ENCODE data around the gene PODXL2.

DNA sequence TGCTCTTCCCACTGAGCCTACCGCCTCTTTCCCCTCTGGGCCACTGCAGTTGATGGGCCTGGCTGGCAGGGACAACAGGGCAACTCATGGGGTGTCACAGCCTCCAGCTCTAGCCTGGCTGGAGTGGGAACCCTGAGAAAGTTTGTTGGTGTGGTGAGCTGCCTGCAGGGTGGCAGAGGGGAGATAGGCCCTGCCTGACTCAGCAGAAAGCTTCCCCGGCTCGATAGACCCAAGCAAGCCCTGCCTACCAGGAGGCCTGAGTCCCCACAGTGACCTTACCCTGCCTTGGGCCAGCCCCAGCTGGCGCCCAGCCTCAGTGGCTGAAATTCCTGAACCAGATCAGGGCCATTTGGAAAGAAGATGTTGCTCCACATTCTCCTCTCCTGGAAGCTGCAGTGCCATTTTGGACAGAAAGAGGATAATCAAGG, 73.2 kb downstream of the PODXL2 start:
- TF ChIP-seq POLR2AphosphoS5 (IDR thresholded peaks at IDR 0.05; ENCODE audit: low read depth, low read length) (no peak), POLR2A (IDR thresholded peaks at IDR 0.05; ENCODE audit: borderline replicate concordance, extremely low read depth, insufficient read depth, insufficient read length) (no peak), YY1 (IDR thresholded peaks at IDR 0.05; ENCODE audit: extremely low read depth, insufficient replicate concordance, low read depth, low read length) (no peak), SP1 (IDR thresholded peaks at IDR 0.05; ENCODE audit: low read depth) (no peak), SRF (IDR thresholded peaks at IDR 0.05; ENCODE audit: low read depth) (no peak), EZH2 (IDR thresholded peaks at IDR 0.05) (no peak), EZH2phosphoT487 (IDR thresholded peaks at IDR 0.05; ENCODE audit: borderline replicate concordance) (no peak), SIN3A (IDR thresholded peaks at IDR 0.05; ENCODE audit: low read depth) (no peak), CBX3 (IDR thresholded peaks at IDR 0.05; ENCODE audit: low read depth) (no peak), RAD21 (IDR thresholded peaks at IDR 0.05; ENCODE audit: low read depth) (no peak)
- TF ChIP-seq, protein P1, sequence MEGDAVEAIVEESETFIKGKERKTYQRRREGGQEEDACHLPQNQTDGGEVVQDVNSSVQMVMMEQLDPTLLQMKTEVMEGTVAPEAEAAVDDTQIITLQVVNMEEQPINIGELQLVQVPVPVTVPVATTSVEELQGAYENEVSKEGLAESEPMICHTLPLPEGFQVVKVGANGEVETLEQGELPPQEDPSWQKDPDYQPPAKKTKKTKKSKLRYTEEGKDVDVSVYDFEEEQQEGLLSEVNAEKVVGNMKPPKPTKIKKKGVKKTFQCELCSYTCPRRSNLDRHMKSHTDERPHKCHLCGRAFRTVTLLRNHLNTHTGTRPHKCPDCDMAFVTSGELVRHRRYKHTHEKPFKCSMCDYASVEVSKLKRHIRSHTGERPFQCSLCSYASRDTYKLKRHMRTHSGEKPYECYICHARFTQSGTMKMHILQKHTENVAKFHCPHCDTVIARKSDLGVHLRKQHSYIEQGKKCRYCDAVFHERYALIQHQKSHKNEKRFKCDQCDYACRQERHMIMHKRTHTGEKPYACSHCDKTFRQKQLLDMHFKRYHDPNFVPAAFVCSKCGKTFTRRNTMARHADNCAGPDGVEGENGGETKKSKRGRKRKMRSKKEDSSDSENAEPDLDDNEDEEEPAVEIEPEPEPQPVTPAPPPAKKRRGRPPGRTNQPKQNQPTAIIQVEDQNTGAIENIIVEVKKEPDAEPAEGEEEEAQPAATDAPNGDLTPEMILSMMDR (IDR thresholded peaks at IDR 0.05 in 2 of 3, conservative IDR thresholded peaks at IDR 0.05 in 1 of 3; ENCODE audit: borderline replicate concordance in 1 of 3, insufficient read depth in 1 of 3, low read depth in 2 of 3, low read length in 2 of 3): no peak
- TF ChIP-seq, protein P2, sequence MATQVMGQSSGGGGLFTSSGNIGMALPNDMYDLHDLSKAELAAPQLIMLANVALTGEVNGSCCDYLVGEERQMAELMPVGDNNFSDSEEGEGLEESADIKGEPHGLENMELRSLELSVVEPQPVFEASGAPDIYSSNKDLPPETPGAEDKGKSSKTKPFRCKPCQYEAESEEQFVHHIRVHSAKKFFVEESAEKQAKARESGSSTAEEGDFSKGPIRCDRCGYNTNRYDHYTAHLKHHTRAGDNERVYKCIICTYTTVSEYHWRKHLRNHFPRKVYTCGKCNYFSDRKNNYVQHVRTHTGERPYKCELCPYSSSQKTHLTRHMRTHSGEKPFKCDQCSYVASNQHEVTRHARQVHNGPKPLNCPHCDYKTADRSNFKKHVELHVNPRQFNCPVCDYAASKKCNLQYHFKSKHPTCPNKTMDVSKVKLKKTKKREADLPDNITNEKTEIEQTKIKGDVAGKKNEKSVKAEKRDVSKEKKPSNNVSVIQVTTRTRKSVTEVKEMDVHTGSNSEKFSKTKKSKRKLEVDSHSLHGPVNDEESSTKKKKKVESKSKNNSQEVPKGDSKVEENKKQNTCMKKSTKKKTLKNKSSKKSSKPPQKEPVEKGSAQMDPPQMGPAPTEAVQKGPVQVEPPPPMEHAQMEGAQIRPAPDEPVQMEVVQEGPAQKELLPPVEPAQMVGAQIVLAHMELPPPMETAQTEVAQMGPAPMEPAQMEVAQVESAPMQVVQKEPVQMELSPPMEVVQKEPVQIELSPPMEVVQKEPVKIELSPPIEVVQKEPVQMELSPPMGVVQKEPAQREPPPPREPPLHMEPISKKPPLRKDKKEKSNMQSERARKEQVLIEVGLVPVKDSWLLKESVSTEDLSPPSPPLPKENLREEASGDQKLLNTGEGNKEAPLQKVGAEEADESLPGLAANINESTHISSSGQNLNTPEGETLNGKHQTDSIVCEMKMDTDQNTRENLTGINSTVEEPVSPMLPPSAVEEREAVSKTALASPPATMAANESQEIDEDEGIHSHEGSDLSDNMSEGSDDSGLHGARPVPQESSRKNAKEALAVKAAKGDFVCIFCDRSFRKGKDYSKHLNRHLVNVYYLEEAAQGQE (IDR thresholded peaks at IDR 0.05; ENCODE audit: low read depth): no peak
